IMR-90 (cell line): ENCODE measurements around the gene GNG7. TPM values are rescaled to one million over a fixed set of nuclear protein-coding genes. Genes with fewer than 3 reads are reported as not detected.
"Not testable (repeated sequence)": the region's sequence is repeated elsewhere in the genome, so short reads cannot be mapped to it uniquely, and the experiment has no call there.

Experiments used
- ATAC-seq: fragments of 200-7000 bp; cut with Tn5 transposase; 2 replicates; pipeline ENCODE4 v1.9.1; 2020; ENCODE audit warnings: low read depth, mild to moderate bottlenecking, moderate library complexity
- BruUV-seq: library from RNA; stranded (reverse); fragments of 400-500 nt; replicated peaks from 2 replicates; lab custom pipeline; 2021; lab: Mats Ljungman, UMichigan
- CTCF ChIA-PET: fragments of 300-600 bp; formaldehyde crosslinking; extraction: SDS; loops from one replicate; lab custom pipeline; 2021; ENCODE audit warnings: antibody characterized with exemption; lab: Yijun Ruan, JAX
- POLR2A ChIA-PET: fragments of 300-600 bp; sonication (Branson Sonifier 250); formaldehyde crosslinking; loops from one replicate; lab custom pipeline; 2022; ENCODE audit warnings: antibody characterized with exemption; ENCODE audit not compliant: unreplicated experiment; lab: Charles Lee
- DNase-seq: peaks from one replicate; pipeline ENCODE4 v3.0.0; 2013
- H2AFZ ChIP-seq: replicated peaks from 2 replicates; pipeline ENCODE3; 2013; ENCODE audit warnings: low read length, mild to moderate bottlenecking; ENCODE audit not compliant: poor library complexity
- H2AK5ac ChIP-seq: 2 replicates; pipeline ENCODE4 v1.6.1; 2013; ENCODE audit warnings: low read depth, low read length, inconsistent platforms
- H2AK9ac ChIP-seq: replicated peaks from 2 replicates; pipeline ENCODE3; 2013; ENCODE audit warnings: mild to moderate bottlenecking, low read depth, low read length, moderate library complexity; ENCODE audit not compliant: poor library complexity
- H2BK120ac ChIP-seq: 2 replicates; pipeline ENCODE4 v1.6.1; 2013; ENCODE audit warnings: low read depth, low read length, inconsistent platforms
- H2BK15ac ChIP-seq: 3 replicates; pipeline ENCODE4 v1.6.1; 2013; ENCODE audit warnings: low read depth, low read length, inconsistent platforms
- H2BK20ac ChIP-seq: 2 replicates; pipeline ENCODE4 v1.6.1; 2013; ENCODE audit warnings: low read depth, mild to moderate bottlenecking, inconsistent platforms, low read length, moderate library complexity
- H2BK5ac ChIP-seq: 2 replicates; pipeline ENCODE4 v1.6.1; 2013; ENCODE audit warnings: mild to moderate bottlenecking, low read depth, low read length, inconsistent platforms; ENCODE audit not compliant: poor library complexity, severe bottlenecking
- H3K14ac ChIP-seq: replicated peaks from 2 replicates; pipeline ENCODE4 v1.6.1; 2013; ENCODE audit warnings: low read depth, low read length, inconsistent platforms
- H3K18ac ChIP-seq: 2 replicates; pipeline ENCODE4 v1.6.1; 2013; ENCODE audit warnings: low read depth, low read length, control low read depth
- H3K23ac ChIP-seq: 2 replicates; pipeline ENCODE4 v1.6.1; 2013; ENCODE audit warnings: low read depth, low read length, inconsistent platforms
- H3K27ac ChIP-seq: 2 replicates; pipeline ENCODE4 v1.5.1; 2013; ENCODE audit warnings: mild to moderate bottlenecking, control low read depth, low read length; ENCODE audit not compliant: insufficient read depth
- H3K27me3 ChIP-seq: 2 replicates; pipeline ENCODE4 v1.6.1; 2013; ENCODE audit warnings: low read length; ENCODE audit not compliant: control insufficient read depth, insufficient read depth
- H3K36me3 ChIP-seq: 2 replicates; pipeline ENCODE4 v1.6.1; 2013; ENCODE audit warnings: low read length, mixed read lengths; ENCODE audit not compliant: control insufficient read depth, insufficient read depth
- H3K4ac ChIP-seq: 2 replicates; pipeline ENCODE4 v1.6.1; 2013; ENCODE audit warnings: low read depth, low read length, inconsistent platforms
- H3K4me1 ChIP-seq: 2 replicates; pipeline ENCODE4 v1.6.1; 2013; ENCODE audit warnings: low read length, mixed read lengths; ENCODE audit not compliant: control insufficient read depth, insufficient read depth
- H3K4me2 ChIP-seq: 2 replicates; pipeline ENCODE4 v1.6.1; 2013; ENCODE audit warnings: low read depth, mild to moderate bottlenecking, control low read depth, low read length, moderate library complexity
- H3K4me3 ChIP-seq: 2 replicates; pipeline ENCODE4 v1.5.1; 2013; ENCODE audit warnings: low read depth, mild to moderate bottlenecking, control low read depth, low read length, moderate library complexity; ENCODE audit not compliant: insufficient read depth
- H3K56ac ChIP-seq: 2 replicates; pipeline ENCODE4 v1.6.1; 2013; ENCODE audit warnings: low read length, inconsistent platforms; ENCODE audit not compliant: insufficient read depth; ENCODE audit errors: extremely low read depth
- H3K79me1 ChIP-seq, 2 experiments: 2 replicates each; pipeline ENCODE4 v1.6.1; 2013; ENCODE audit warnings: low read length in 2 of 2, inconsistent platforms in 1 of 2, low read depth in 1 of 2
- H3K9ac ChIP-seq: 2 replicates; pipeline ENCODE4 v1.6.1; 2013; ENCODE audit warnings: low read depth, low read length, control low read depth
- H3K9me1 ChIP-seq: 2 replicates; pipeline ENCODE4 v1.6.1; 2013; ENCODE audit warnings: low read length, inconsistent platforms; ENCODE audit not compliant: insufficient read depth
- H3K9me3 ChIP-seq: 2 replicates; pipeline ENCODE4 v1.6.1; 2013; ENCODE audit warnings: low read length; ENCODE audit not compliant: control insufficient read depth, insufficient read depth
- H4K20me1 ChIP-seq: 2 replicates; pipeline ENCODE4 v1.6.1; 2013; ENCODE audit warnings: low read length, inconsistent platforms; ENCODE audit not compliant: insufficient read depth
- H4K5ac ChIP-seq: 2 replicates; pipeline ENCODE4 v1.6.1; 2013; ENCODE audit warnings: mild to moderate bottlenecking, low read depth, low read length, control low read depth
- H4K8ac ChIP-seq, 2 experiments: 2 replicates each; pipeline ENCODE4 v1.6.1; 2013; ENCODE audit warnings: low read depth in 2 of 2, low read length in 2 of 2, control low read depth in 1 of 2, inconsistent platforms in 1 of 2
- H4K91ac ChIP-seq: 2 replicates; pipeline ENCODE4 v1.6.1; 2013; ENCODE audit warnings: low read depth, low read length, inconsistent platforms; ENCODE audit not compliant: insufficient read depth
- WGBS, 2 experiments: methylation state at CpG; one replicate each; pipeline versions ENCODE4 v1.1.5 to v1.1.7; 2013; ENCODE audit warnings: missing lambda C conversion rate in 2 of 2; ENCODE audit not compliant: insufficient read length in 1 of 2; ENCODE audit errors: extremely low coverage in 2 of 2; 5-methylcytosine and 5-hydroxymethylcytosine counted together
- dilution Hi-C: fragments of 300-500 bp; cut with HindIII; formaldehyde crosslinking; loops from one replicate; pipeline ENCODE4 v1.14.3; 2018; ENCODE audit warnings: low sequenced_read_pairs; ENCODE audit not compliant: unreplicated experiment
- in situ Hi-C: fragments of 300-500 bp; cut with MboI; formaldehyde crosslinking; loops from 3 replicates; pipeline ENCODE4 v1.14.3; 2019; ENCODE audit warnings: low sequenced_read_pairs, inconsistent platforms, mixed read lengths
- intact Hi-C: fragments of 100-400 bp; cut with micrococcal nuclease; formaldehyde crosslinking; loops from 2 replicates; pipeline ENCODE4 v1.10.0; 2022
- polyA plus RNA-seq, 3 experiments: library from polyadenylated mRNA; depleted of rRNA; stranded (reverse); fragments of >200 nt; gene quantifications; 2 replicates each; pipeline ENCODE4 v1.2.3, GENCODE V29; 2012; ENCODE audit warnings: low replicate concordance in 1 of 3
- total RNA-seq: library from RNA; depleted of rRNA; stranded (reverse); fragments of >200 nt; gene quantifications from 2 replicates; pipeline ENCODE4 v1.2.3, GENCODE V29; 2012

Gene GNG7
- total and polyA plus RNA-seq, 2 of the 4 experiments (the other 2 are of a cell fraction): under 0.01 to 0.21 TPM

GRCh38 chr19:2667349-2667748 is 35.1 kb downstream of the GNG7 start:
- H2BK5ac ChIP-seq, H3K9me1 ChIP-seq, H3K4me1 ChIP-seq, H2BK15ac ChIP-seq, H4K20me1 ChIP-seq, H2AFZ ChIP-seq, H2AK9ac ChIP-seq, H3K4ac ChIP-seq, H3K36me3 ChIP-seq, H3K18ac ChIP-seq, H3K27ac ChIP-seq, ATAC-seq, CTCF ChIA-PET, POLR2A ChIA-PET, H3K79me1 ChIP-seq, H3K14ac ChIP-seq, H4K8ac ChIP-seq, H4K5ac ChIP-seq, BruUV-seq, intact Hi-C loops, H3K9ac ChIP-seq, H3K4me3 ChIP-seq, H3K9me3 ChIP-seq, H2AK5ac ChIP-seq, H4K91ac ChIP-seq, H3K23ac ChIP-seq, DNase-seq, H3K56ac ChIP-seq, dilution Hi-C loops, H3K4me2 ChIP-seq, H2BK20ac ChIP-seq, H2BK120ac ChIP-seq: not testable (repeated sequence)
- in situ Hi-C loops: loop anchor here (10.0 kb wide), 1 partner anchor 197 kb away; the partner anchor contains the start of gene ZNF556
- whole genome bisulfite sequencing, 2 experiments: 80% methylated on average over 2 of the region's 10 CpGs; no CpG with 5 or more reads in 1 of the 2 experiments
- peaks cover 15% of the 10 kb centered on the region for H3K27me3 ChIP-seq
